GM12891 (cell line): Measurements from ENCODE around the gene PLA2G2D.

Experiments
- DNase-seq: peaks from one replicate; pipeline ENCODE4 v3.0.0; 2011; ENCODE audit warnings: low spot score; ENCODE audit not compliant: insufficient read length
- FAIRE-seq: peaks from 2 replicates; lab custom pipeline; 2011; peaks lifted over from hg19 to GRCh38; lab: Jason Lieb, UNC
- PAX5 ChIP-seq: IDR thresholded peaks from 2 replicates; pipeline ENCODE4 v1.6.1; 2011; ENCODE audit warnings: low read length, moderate library complexity, mild to moderate bottlenecking; ENCODE audit not compliant: insufficient read depth, severe bottlenecking
- POLR2A ChIP-seq: IDR thresholded peaks from 2 replicates; pipeline ENCODE4 v1.6.1; 2011; ENCODE audit warnings: low read depth, low read length, control low read depth
- POLR2AphosphoS5 ChIP-seq: IDR thresholded peaks from 2 replicates; pipeline ENCODE4 v1.6.1; 2011; ENCODE audit warnings: low read depth, low read length, control low read depth
- POU2F2 ChIP-seq: IDR thresholded peaks from 2 replicates; pipeline ENCODE4 v1.6.1; 2011; ENCODE audit warnings: low read depth, mild to moderate bottlenecking, control low read depth, low read length, moderate library complexity
- SPI1 ChIP-seq: IDR thresholded peaks from 2 replicates; pipeline ENCODE4 v1.6.1; 2011; ENCODE audit warnings: low read depth, low read length, control low read depth
- TAF1 ChIP-seq: IDR thresholded peaks from 2 replicates; pipeline ENCODE4 v1.6.1; 2011; ENCODE audit warnings: low read depth, low read length, control low read depth

The PLA2G2D gene

DNA sequence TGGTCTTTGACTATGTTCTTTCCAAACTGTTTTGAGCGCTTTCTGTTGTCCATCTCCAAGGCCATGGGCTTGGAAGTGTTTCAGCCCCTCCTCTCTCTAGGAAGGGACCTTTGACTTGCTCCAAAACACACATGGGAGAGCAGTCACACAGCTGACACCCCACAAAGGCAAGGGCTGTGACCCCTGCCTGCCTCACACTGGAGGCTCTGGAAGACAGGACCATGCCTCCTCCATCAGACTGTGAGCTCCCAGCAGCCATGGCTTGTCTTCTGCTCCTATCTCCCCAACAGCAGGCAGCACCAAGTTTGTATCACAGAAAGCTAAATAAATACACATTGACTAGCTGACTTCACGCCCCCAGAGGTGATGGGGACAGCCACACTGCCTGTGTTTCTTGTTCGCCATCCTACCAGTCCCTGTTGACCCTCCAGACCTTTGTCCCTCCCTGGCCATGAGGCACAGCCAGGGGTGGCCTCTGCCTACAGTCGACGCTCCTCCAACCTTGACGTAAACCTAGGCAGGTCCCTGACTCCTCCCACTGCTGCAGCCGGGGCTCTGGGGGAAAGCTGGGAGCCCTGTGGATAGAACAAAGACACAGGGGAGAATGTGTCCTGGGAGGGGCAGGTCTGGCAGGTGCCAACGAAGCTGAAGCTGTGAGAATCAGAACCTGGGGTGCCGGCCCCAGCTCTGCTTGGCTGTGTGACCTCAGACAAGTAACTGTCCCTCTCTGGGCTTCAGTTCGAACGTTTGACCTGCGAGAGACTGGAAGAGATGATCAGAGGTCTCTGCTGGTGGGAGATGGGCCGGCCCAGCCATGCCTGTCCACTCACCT is 24.6 kb upstream of the PLA2G2D start:
- FAIRE-seq (no peak), DNase-seq (no peak)
- TF ChIP-seq SPI1 (no peak), POLR2AphosphoS5 (no peak), POLR2A (no peak)

DNA sequence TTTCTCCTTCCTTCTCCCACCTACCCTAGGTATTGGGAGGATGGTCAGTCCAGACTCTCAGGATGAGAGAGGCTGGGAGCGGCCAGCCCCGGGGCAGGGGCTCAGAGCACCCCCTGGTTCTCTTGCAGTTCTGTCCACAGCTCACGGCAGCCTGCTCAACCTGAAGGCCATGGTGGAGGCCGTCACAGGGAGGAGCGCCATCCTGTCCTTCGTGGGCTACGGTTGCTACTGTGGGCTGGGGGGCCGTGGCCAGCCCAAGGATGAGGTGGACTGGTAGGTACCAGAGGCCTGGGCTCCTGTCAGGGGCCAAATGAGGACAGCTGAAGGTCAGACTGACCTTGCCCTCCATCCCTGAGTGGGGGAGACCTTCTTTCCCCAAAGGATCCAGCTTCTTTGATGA is 24.0 kb upstream of the PLA2G2D start:
- DNase-seq = no peak
- no peak for FAIRE-seq

DNA sequence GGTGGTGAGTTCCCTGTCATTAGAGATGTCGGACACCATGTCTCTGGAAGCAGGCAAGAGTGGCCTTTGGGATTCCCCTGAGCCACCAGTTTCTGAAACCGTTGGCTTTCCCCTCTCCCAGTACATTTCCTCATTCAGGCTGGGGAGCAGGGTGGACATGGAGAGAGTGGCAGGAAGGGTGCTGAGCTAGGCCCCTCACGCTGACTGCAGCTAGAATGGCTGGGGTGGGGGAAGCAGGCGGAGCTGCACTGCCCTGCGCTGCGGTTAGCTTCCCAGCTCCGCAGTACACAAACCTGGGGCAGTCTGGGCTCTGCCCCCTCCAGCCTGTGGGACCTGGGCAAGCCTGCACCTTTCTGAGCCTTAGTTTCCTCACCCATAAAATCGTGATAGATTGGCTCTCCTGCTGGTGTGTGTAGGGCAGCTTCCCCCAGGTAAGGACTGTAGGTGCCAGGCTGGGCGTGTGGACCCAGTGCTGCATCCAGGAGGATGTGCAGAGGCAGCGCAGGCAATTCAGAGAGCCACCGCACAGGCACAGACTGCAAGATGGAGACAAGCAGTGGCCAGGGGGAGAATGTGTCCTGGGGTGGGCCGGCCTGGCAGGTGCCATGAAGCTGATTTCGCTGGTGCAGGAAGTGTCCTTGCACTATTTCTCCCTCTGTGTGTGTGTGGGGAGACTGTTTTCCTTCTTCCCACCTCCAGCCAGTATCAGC is 22.8 kb upstream of the PLA2G2D start:
- TF ChIP-seq POLR2A = no peak
- TF ChIP-seq TAF1 = no peak
- no peak for TF ChIP-seq PAX5
- TF ChIP-seq SPI1 = no peak
- no peak for TF ChIP-seq POU2F2
- no peak for TF ChIP-seq POLR2AphosphoS5
- no peak for FAIRE-seq
- DNase-seq = no peak

More for the DNA sequence above, 24.0 kb upstream of the PLA2G2D start:
- no peak for TF ChIP-seq POLR2AphosphoS5
- no peak for TF ChIP-seq POLR2A
- no peak for TF ChIP-seq SPI1
- no peak for TF ChIP-seq POU2F2
- TF ChIP-seq PAX5 = no peak
- TF ChIP-seq TAF1 = no peak

DNA sequence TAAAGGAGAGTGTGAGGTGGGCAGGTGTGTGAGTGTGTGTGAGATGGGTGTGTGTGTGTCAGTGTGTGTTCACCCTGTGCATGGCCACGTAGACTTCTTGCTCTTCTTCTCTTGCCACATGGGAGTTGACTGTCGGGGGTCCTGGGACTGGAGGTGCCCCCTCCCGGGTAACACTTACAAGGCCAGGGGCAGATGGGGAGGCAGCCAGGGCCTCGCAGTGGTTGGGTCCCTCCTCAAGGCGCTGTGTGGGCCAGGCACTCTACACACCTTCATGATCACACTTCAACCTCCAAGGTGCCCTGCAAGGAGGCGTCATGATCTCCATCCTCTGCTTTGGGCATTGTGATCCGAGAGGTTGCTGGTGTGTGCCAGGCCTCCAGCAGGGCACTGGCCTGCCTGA is 22.1 kb upstream of the PLA2G2D start:
- DNase-seq (no peak), FAIRE-seq (no peak)
- TF ChIP-seq TAF1 (no peak), SPI1 (no peak), PAX5 (no peak), POLR2AphosphoS5 (no peak), POU2F2 (no peak), POLR2A (no peak)

DNA sequence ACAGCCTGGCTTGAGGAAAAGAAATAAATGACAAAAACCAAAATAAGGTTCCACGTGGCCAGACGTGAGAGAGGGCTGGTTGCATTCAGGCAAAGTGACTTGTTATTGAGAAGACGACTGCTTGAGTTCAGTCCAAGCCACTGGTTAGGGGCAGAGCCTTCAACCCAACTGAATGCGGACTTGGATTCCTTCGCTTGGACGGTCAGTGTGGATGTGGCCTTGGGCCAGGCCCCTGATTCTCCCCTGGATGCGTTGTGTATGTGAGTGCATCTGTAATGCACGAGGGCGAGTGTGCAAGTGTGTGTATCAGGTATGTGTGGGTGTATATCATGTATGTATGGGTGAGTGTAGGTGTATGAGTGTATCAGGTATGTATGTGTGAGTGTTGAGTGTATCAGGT is 21.7 kb upstream of the PLA2G2D start:
- FAIRE-seq = no peak

DNA sequence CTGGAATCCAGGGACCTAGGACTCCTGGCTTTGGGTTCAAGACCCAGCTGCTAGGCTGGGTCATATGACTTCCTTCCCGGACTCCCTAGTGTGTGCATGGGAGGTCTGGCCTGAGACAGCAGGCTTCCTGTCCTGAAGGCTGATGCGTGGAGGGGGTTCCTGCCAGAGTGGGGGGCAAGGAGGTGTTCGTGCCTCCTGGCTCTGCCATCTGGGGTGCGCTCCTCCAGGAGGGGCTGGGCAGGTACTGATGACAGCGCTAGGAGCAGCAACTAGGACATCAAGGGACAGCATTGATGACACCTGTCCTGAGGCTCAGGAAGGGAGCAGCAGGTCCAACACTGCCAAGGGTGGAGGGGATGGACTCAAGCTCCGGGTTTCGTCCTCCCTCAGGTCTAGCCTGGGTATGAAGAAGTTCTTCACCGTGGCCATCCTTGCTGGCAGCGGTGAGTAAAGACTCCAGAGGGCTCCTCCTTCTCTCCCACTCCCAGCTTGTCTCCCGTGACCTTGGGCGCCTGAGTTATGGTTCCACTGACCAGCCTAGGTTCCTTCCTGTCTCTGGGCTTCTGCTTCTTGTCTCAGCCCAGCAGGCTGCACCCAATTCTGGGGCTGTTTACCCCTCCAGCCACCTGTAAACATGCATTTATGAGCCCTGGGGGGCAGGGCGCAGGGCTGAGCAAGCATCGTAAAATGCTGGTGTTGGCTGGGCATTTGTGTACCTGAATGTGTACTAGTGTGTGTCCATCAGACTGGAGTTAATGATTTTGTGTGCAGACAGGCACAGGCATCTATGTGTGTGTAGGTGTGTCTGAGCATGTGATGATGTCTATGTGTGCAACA is 20.7 kb upstream of the PLA2G2D start:
- FAIRE-seq (no peak), DNase-seq (no peak)
- TF ChIP-seq TAF1 (no peak), POLR2A (no peak)

More for the DNA sequence above, 21.7 kb upstream of the PLA2G2D start:
- DNase-seq = no peak
- TF ChIP-seq TAF1 = no peak
- no peak for TF ChIP-seq PAX5
- TF ChIP-seq SPI1 = no peak
- TF ChIP-seq POLR2A = no peak
- no peak for TF ChIP-seq POLR2AphosphoS5
- TF ChIP-seq POU2F2 = no peak

DNA sequence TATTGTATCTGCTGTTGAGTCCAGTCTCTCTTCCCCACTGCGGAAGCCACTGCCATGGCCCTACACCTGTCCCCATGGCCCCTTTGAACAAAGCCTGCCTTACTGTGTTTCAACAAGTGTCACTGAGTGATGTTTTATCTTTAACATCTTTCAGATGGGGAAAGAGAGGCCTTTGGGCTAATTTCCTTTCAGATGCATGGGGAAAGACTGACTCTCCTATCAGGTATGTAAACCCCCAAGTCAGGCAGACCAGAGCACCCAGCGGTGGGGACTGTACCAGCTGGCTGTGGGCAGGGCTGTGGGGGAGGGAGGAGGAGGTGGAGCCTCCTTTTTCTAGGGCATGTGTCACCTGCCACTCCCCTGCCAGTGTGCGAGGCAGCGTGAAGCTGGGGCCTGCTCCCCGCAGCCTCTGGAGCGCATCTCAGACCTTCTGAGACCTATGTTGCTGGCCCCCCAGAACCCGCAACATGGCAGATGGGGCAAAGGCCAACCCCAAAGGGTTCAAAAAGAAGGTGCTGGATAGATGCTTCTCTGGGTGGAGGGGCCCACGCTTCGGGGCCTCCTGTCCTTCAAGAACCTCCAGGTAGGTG is 19.7 kb upstream of the PLA2G2D start, which contains the start of gene PLA2G2F:
Gene PLA2G2F (plus strand): TSS at position 363 of the 590 bp plus-strand sequence. CDS start 105 bp downstream, at position 468.
- DNase-seq (no peak), FAIRE-seq (no peak)
- TF ChIP-seq SPI1 (no peak), POLR2AphosphoS5 (no peak), PAX5 (no peak), TAF1 (no peak), POLR2A (no peak), POU2F2 (no peak)

DNA sequence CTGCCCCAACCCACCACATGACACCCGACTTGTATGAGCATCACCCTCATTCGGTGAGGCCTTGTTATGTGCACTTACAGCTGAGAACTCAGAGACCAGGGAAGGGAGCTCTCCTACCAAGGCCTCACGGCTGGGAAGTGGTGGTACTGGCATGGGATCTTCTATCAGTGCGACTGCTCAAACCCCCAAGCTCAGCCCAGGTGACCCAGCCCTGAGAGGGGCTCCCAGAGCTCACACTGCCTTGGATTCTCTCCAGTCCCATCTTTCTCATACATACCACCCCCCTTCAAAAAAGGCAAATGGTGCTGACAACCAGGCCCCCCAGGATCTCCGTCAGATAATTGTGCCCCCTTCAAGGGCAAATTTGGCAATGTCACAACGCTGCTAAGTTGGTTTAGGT is 19.0 kb upstream of the PLA2G2D start:
- no peak for TF ChIP-seq PAX5
- no peak for TF ChIP-seq POLR2A
- TF ChIP-seq SPI1 = no peak
- no peak for TF ChIP-seq POU2F2
- no peak for TF ChIP-seq POLR2AphosphoS5
- no peak for TF ChIP-seq TAF1
- DNase-seq (no peak), FAIRE-seq (no peak)

DNA sequence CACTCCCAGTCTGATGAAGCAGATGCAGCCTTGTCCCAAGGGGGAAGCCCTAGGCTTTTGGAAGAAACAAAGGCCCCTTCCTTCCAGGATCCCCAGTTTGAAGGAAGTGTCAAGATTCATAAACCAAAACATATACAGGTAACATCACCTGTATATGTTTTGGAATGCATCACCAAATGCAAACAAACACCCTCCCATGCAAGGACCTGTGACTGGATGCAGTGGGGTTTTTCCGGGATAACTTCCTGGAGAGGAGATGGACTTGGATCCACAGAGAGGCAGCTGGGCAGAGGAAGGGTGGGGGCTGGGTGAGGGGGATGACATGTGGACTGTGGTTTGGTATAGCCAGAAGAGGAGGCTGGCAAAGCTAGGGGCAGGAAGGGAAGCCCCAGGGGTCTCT is 18.3 kb upstream of the PLA2G2D start:
- FAIRE-seq = no peak
- no peak for DNase-seq

More for the DNA sequence above, 18.3 kb upstream of the PLA2G2D start:
- TF ChIP-seq POLR2A = no peak
- no peak for TF ChIP-seq PAX5
- no peak for TF ChIP-seq POLR2AphosphoS5
- no peak for TF ChIP-seq POU2F2
